GM19455 (cell line): ENCODE measurements around the gene SPNS1.

Experiments used
- ATAC-seq: cut with Tn5 transposase; IDR thresholded peaks from one replicate; pipeline ENCODE4 v1.9.1; 2021; ENCODE audit not compliant: unreplicated experiment

The SPNS1 gene

DNA sequence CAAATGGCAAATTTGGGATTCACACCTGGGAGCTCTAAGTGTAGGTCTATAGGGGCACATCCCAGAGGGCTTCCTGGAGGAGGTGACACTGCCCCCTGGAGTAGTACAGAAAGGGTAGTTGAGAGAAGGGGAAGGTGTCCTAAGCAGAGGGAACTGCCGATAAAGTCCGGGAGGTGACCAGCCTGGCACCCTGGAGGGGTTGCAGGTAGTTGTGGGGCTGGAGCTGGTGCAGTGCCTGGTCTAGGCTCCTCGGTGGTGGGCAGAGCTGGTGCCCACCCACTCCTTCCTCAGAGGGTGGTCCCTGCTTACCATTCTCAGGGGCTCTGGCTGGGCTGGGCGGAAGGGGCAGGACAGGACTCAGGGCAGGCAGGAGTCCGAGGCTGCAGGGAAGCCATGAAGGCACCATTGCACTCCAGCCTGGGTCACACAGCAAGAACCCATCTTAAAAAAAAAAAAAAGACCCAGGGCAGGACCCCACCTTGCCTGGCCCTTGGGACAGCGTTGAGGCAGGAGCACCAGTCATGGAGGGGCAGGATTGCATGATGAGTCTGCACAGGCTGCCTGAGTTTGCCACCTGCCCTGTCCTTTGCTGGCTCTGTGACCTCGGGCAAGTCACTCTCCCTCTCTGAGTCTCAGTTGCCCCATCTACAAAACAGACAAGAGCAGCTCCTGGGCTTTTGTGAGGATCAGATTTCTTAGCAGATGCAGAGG is 54.0 kb downstream of the SPNS1 start:
- ATAC-seq: no peak

DNA sequence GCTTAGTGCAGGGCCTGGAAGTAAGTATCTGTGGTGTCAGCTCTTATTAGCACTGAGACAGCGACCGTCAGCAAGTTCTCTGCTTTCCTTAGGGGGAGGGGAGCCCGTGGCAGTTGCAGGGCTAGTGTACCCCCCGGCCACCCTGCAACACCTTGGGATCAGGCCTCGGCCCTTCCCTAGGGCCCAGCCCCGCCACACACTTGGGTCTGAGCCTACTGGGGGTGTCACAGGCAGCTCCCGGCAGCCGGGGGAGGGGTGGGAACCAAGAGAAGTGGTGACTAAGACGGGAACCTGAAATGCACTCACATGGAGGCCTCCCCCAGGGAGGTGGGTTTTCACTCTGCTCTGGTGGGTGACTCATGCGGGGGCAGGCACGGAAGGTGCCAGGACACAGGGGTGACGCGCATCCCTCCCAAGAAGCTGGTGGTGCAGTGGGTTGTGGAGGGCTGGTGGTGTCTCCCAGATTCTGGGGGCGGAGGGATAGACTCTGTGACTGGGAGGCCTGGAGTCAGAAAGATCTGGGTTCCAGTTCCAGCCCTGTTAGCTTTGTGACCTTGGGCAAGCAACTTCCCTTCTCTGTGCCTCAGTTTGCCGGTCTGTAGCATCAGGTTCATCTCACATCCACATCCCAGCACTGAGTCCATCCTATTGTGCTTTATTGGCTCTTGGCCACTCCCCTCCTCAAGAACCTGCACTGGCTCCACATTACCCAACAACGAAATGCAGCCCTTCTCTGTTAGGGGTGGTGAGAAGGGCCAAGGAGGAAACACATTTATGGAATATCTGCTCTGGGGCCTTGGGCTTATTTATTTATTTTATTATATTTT is 54.8 kb downstream of the SPNS1 start:
- ATAC-seq: no peak

DNA sequence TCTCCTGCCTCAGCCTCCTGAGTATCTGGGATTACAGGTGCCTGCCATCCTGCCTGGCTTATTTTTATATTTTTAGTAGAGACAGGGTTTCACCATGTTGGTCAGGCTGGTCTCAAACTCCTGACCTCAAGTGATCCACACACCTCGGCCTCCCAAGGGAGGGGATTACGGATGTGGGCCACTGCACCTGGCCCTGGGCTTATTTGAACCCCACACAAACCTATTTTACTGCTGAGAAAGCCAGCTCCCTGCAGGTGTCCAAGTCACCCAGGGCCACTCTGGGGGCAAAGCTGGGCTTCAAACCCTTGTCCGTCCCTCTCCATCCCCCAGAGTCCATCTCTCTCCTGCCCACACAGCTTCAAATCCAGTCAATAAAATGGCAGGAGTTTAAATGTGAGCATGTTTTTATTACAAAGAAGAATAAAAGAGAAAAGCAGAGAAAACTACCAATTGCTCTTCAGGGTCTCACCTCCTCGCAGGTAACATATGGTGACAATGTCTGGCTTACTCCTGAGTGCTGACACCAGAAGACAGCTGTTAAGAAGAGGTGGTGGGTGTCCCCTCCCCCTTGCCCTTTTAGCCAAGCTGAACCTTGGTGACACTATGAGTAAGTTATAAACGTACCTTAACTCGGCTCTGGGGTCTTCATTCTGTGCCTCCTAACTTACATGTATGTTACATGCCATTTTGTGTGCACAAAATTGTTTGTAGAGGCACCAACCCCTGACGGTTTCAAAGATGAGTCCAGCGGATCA is 55.7 kb downstream of the SPNS1 start:
- ATAC-seq: no peak
